Lower lobe of right lung (tissue), 2 donors: ENCODE measurements around the gene NKAIN2. TPM values are rescaled to one million over a fixed set of nuclear protein-coding genes. Genes with fewer than 3 reads are reported as not detected.

Experiments
- ATAC-seq, 2 donors: fragments of 200-7000 bp; cut with Tn5 transposase; one replicate each; pipeline ENCODE4 v1.9.1; 2020 to 2022; ENCODE audit warnings: mild to moderate bottlenecking in 2 of 2, moderate library complexity in 2 of 2
- DNase-seq: peaks from one replicate; pipeline ENCODE4 v3.0.0-alpha.2; 2020
- H3K27ac ChIP-seq: fragments of 200-600 bp; one replicate; pipeline ENCODE4 v1.8.0; 2022
- H3K27me3 ChIP-seq: fragments of 200-600 bp; one replicate; pipeline ENCODE4 v1.8.0; 2022; ENCODE audit warnings: low read depth
- H3K36me3 ChIP-seq: fragments of 200-600 bp; one replicate; pipeline ENCODE4 v1.8.0; 2022; ENCODE audit warnings: mild to moderate bottlenecking
- H3K4me1 ChIP-seq: fragments of 200-600 bp; one replicate; pipeline ENCODE4 v1.8.0; 2022
- H3K4me3 ChIP-seq: fragments of 200-600 bp; one replicate; pipeline ENCODE4 v1.8.0; 2022; ENCODE audit warnings: mild to moderate bottlenecking
- H3K9me3 ChIP-seq: fragments of 200-600 bp; one replicate; pipeline ENCODE4 v1.8.0; 2022
- intact Hi-C: fragments of 100-400 bp; cut with DNase I; formaldehyde crosslinking; loops from one replicate; pipeline ENCODE4 v1.11.0; 2022
- total RNA-seq: library from RNA; stranded (reverse); fragmentation: NEBNext Ultra II Directional; extraction: Animal tissue kit (Norgen Biotek cat#: 25700); gene quantifications from one replicate; pipeline ENCODE4 v1.2.1, GENCODE V29; 2021
- TF ChIP-seq, protein P1 (sequence below): fragments of 200-600 bp; IDR thresholded peaks from one replicate; pipeline ENCODE4 v1.8.0; 2022; ENCODE audit warnings: antibody characterized with exemption, mild to moderate bottlenecking
- donor health status: DM: no; HTN: yes; CAD: no; lungs with severe emphysema.

Gene NKAIN2
- total RNA-seq, 1 donor from 2014 or later = 0.12 TPM

GRCh38 chr6:124668028-124668427, 864.4 kb downstream of the NKAIN2 start:
- DNase-seq = no peak
- H3K9me3 ChIP-seq = no peaks in the 10 kb centered on the region
- no peak overlapping the region for H3K4me3 ChIP-seq
- intact Hi-C loops = no loop called here
- H3K27me3 ChIP-seq = no peaks in the 10 kb centered on the region
- no peak for ATAC-seq
- no peak overlapping the region for H3K27ac ChIP-seq
- TF ChIP-seq, protein P1, sequence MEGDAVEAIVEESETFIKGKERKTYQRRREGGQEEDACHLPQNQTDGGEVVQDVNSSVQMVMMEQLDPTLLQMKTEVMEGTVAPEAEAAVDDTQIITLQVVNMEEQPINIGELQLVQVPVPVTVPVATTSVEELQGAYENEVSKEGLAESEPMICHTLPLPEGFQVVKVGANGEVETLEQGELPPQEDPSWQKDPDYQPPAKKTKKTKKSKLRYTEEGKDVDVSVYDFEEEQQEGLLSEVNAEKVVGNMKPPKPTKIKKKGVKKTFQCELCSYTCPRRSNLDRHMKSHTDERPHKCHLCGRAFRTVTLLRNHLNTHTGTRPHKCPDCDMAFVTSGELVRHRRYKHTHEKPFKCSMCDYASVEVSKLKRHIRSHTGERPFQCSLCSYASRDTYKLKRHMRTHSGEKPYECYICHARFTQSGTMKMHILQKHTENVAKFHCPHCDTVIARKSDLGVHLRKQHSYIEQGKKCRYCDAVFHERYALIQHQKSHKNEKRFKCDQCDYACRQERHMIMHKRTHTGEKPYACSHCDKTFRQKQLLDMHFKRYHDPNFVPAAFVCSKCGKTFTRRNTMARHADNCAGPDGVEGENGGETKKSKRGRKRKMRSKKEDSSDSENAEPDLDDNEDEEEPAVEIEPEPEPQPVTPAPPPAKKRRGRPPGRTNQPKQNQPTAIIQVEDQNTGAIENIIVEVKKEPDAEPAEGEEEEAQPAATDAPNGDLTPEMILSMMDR = no peak
- H3K36me3 ChIP-seq = no peaks in the 10 kb centered on the region
- H3K4me1 ChIP-seq = no peaks in the 10 kb centered on the region

DNA sequence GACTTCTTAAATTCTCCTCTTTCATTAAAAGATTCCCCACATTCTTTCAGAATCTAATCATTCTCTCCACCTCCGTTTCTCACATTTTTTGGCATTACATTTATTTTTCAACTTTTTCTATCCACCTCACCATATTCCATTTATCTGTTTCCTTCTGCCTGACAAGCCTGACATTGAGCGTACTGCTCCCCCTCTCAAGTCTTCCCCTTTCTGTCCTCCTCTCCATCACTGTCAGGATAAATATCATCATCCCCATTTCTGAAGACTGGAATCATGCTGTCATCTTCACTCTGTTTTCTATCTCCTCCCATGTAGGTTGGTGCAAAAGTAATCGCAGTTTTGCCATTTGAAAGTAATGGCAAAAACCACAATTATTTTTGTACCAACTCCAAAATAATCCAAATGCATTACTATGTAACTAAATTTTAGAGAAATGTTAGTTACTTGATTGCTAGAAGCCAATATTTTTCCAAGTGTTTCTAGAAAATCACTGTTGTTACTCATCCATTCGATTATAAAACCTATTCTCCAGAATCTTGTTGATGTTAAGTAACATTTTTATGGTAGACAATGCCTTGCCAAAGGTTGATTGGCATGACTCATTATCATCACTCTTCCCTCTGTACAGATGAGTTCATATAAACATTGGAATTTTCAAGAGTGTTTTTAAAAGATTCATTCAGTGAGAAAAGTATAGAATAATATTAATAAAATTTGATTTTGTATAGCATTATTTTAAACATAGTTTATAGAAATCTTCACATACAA, 866.2 kb downstream of the NKAIN2 start:
- Histone ChIP-seq H3K27ac (no peak overlapping the region), H3K4me3 (no peak overlapping the region), H3K27me3 (no peaks in the 10 kb centered on the region), H3K4me1 (no peaks in the 10 kb centered on the region), H3K9me3 (peaks cover 8% of the 10 kb centered on the region), H3K36me3 (no peaks in the 10 kb centered on the region)
- no peak for ATAC-seq
- DNase-seq = no peak
- intact Hi-C loops = no loop called here
- TF ChIP-seq, protein P1 = no peak

DNA sequence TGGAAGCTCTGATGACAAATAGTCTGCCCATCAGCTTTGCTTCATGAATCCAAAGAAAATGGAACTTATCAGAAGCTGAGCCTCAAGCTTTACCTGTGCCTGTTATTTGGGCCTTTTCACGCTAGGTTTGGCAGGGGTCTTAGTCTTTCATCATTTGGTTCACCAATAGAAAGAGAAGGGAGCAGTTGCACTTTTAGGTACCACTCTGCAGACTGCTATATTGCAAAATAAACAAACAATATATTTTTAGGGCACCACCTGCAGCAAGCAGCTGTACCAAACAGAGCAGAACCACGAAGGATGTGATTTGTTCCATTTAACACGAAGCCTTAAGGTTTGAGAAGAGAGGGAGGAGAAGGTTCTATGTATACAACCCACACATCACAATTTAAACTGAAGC, 867.1 kb downstream of the NKAIN2 start:
- intact Hi-C loops = no loop called here
- Histone ChIP-seq H3K9me3 (peaks cover 8% of the 10 kb centered on the region), H3K36me3 (no peaks in the 10 kb centered on the region), H3K4me3 (no peak overlapping the region), H3K27me3 (no peaks in the 10 kb centered on the region), H3K4me1 (no peaks in the 10 kb centered on the region), H3K27ac (no peak overlapping the region)
- ATAC-seq (no peak), DNase-seq (no peak)
- TF ChIP-seq, protein P1 = no peak

DNA sequence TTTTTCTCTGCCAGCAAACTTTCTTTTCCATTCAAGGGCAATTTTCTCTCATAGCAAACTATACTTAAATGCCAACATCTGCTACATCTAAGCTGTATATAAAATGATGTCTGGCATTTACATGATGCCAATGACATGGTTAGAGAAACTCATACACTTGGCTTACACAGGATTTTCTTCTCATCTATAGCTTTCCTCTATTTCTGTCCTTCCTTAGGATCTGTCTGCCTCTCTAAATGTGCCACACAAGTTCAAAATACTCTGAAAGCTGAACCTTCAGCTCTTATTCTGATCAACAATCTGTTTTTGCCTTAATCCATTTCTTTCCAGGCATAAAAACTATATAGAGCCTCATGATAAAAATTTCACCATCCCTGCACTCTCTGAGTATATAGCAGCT, 867.7 kb downstream of the NKAIN2 start:
- TF ChIP-seq, protein P1 = no peak
- Histone ChIP-seq H3K4me1 (no peaks in the 10 kb centered on the region), H3K4me3 (no peak overlapping the region), H3K27me3 (no peaks in the 10 kb centered on the region), H3K9me3 (peaks cover 8% of the 10 kb centered on the region), H3K27ac (no peak overlapping the region), H3K36me3 (no peaks in the 10 kb centered on the region)
- ATAC-seq = no peak
- no peak for DNase-seq
- intact Hi-C loops = no loop called here

DNA sequence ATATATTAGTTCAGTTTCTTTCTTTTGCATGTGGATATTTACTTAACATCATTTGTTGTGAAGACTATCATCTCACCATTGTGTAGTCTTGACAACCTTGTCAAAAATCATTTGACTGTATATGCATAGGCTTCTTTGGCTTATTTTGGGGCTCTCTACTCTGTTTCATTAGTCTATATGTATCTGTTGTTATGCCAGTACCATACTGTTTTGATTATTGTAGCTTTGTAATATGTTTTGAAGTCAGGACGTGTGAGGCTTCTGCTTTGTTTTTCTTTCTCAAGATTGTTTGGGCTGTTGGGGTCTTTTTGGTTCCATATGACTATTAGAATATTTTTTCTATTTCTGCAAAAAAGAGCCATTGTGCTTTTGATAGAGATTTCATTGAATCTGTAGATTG, 870.4 kb downstream of the NKAIN2 start:
- TF ChIP-seq, protein P1 = no peak
- no peaks in the 10 kb centered on the region for H3K4me1 ChIP-seq
- ATAC-seq (no peak), DNase-seq (no peak)
- no peak overlapping the region for H3K27ac ChIP-seq
- H3K27me3 ChIP-seq = no peaks in the 10 kb centered on the region
- no peak overlapping the region for H3K4me3 ChIP-seq
- intact Hi-C loops = no loop called here
- no peaks in the 10 kb centered on the region for H3K36me3 ChIP-seq
- H3K9me3 ChIP-seq = peaks cover 17% of the 10 kb centered on the region
